Dedifferentiated amniotic fluid mesenchymal stem cell (primary cell): ENCODE measurements around the gene VPS35.
"Not testable (repeated sequence)": the region's sequence is repeated elsewhere in the genome, so short reads cannot be mapped to it uniquely, and the experiment has no call there.

Source experiments
- DNase-seq: peaks from one replicate; pipeline ENCODE4 v3.0.0-alpha.2; 2016; ENCODE audit errors: extremely low spot score

Gene VPS35

GRCh38 chr16:46712911-46713310 lies 23.9 kb upstream of the VPS35 start:
- DNase-seq = no peak

- no peak for DNase-seq
These were observed 22.4 kb upstream of the VPS35 start for GRCh38 chr16:46711106-46712058.

DNA sequence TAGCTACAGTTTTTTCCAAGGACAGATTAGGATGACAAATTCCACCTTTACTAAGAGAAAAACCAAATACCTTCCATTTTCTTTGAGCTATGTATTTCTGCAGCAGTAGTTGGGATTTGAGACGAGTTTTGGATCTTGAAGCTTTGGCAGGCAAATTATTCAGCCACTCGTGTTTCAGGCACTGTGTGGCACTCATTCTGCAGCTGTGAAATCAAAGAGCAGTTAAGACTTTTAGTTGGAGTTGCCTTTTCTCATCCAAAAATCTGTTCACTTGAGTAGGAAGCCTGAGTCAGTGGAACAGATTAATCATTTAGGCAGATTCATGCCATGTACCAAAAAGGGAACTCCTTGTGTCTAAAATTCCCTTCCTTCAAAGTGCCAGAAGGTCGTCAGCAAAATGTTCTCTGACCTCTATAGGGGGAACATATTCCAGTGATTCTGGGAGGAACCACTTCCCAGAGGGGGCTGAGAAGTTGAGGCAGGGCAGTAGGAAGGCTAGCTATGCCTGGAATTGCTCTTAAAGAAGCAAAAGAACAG lies 20.6 kb upstream of the VPS35 start:
- no peak for DNase-seq

GRCh38 chr16:46706642-46707041 lies 17.7 kb upstream of the VPS35 start:
- DNase-seq = no peak

DNA sequence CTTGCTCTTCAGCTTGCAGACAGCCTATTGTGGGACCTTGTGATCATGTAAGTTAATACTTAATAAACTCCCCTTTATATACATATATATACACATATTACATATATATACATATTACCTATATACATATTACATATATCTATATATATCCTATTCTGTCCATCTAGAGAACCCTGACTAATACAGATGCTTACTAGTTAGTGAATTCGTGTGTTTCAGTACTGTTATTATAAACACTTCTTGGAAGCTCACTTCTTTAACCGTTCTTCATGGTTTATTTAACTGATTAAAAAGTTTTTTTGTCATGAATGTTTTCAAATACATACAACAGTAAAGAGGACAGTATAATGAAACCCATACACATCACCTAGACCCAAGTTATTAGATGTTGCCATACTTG lies 13.1 kb upstream of the VPS35 start:
- no peak for DNase-seq

GRCh38 chr16:46701615-46702014 lies 12.6 kb upstream of the VPS35 start:
- DNase-seq = no peak

- DNase-seq = no peak
These were observed 11.1 kb upstream of the VPS35 start for GRCh38 chr16:46700048-46700447.

GRCh38 chr16:46696957-46697356 lies 8.0 kb upstream of the VPS35 start:
- no peak for DNase-seq

GRCh38 chr16:46695937-46696336 lies 7.0 kb upstream of the VPS35 start:
- no peak for DNase-seq

DNA sequence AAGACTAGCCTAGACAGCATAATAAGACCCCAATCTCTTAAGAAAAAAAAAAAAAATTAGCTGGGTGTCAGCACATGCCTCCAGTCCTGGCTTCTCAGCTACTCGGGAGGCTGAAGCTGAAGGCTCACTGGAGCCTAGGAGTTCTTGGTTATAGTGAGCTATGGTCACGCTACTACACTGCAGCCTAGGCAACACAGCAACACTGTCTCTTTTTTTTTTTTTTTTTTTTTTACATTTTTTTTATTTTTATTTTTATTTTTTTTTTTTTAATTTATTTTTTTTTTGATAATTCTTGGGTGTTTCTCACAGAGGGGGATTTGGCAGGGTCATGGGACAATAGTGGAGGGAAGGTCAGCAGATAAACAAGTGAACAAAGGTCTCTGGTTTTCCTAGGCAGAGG lies 4.6 kb upstream of the VPS35 start:
- DNase-seq = no peak

- DNase-seq = no peak
These were observed 2.7 kb upstream of the VPS35 start for GRCh38 chr16:46691726-46692125.

DNA sequence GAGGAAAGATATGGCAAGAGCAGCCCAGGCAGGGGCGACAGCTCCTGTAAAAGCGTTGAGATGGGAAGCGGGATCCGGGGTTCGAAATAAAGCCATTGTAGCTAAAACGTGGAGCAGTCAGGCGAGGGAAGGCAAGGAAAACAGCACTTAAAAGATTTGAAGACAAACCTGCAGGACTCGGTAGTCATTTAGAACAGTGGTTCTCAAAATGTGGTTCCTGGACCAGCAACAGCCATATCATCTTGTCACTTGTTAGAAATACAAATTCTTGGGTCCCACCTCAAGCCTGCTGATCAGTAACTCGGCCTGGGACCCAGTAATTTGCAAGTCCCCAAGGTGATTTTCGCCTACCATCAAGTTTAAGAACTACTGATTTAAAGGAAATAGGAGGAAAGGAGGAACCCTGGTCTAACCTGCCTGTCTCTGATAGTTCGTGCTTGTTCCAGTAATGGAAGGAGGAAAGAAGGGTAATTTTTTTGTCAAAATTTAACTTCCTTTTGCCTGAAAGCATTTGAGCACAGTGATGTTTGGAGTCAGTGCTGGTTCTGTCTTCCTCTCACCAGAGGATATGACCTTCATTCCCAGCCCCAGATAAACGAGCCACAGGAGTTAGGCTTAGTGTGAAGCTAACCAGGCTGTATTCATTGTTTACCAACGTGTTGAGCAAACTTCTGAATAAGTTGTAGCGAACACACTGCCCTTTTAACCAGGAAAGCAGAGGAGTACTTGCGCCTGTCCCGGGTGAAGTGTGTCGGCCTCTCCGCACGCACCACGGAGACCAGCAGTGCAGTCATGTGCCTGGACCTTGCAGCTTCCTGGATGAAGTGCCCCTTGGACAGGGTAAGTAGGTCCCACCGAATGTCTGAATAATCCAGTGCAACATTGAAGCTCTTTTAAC lies 1.6 kb upstream of the VPS35 start:
- no peak for DNase-seq

DNA sequence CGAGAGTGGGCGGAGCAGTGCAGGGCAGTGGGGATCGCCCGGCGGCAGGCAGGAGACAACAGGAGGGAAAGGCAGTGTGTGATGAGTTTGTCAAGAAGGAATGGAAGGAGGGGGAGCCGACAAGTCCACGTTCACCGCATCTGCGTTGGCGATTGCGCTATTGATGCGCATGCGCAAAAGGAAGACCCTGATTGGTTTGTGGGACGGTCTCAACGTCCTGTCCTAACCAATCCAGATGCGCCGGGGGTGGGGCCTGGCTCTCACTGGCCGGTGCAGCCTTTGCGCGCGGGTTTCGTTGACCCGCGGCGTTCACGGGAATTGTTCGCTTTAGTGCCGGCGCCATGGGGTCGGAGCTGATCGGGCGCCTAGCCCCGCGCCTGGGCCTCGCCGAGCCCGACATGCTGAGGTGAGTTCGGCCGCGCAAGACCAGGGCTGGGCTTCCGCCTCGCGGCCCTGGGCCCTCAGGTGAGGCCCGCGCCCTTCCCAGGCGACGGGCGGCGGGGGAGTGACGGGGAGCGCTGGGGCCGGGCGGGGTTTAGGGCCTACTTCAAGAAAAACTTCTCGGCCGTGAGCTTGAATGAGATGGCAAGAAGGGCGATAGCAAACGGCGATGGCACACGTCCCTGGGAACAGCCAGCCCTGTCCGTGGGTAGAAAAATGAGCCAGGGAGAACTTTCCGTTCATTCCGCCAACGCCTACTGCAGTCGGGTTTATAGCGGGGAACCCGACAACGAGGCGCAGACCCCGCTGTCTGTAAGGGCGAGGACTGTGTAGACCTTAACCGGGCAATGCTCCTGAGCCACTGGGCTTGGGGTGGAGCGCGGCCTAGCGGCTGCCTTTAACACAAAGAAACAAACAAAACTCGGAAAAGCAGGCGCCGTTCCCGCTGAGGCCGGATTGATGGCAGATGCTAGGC lies 645 bp upstream of the VPS35 start, which contains the start of gene ORC6:
Gene ORC6 (plus strand): TSS at position 295 of the 916 bp plus-strand sequence. CDS start 47 bp downstream, at position 342.
- peak; percentile 96 for DNase-seq

DNA sequence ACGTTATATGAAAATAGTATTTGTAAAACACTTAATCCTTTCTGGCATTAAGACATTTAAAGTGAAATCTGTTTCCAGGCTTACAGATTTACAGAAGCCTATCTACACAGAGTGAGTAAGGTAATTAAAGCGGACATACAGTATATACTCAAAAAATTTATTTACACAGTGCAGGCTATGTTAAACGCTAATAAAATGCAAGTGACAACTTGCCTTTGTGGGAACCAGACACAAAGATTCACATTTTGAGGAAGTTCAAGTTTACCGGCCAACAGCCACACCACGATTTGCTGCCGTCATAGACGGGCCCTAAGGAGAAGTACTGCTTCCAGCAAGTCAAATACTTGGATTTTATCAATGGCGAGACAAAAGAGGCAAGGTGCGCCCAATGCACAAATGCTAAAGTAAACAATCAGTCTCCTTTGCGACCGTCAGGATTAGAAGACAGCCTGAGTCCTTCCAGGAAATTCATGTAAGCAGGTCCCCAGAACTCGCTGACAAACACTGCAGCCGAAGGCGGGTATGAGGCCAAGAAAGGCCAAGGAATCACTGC lies 801 bp downstream of the VPS35 start:
- no peak for DNase-seq

- DNase-seq = no peak
These were observed 1.5 kb downstream of the VPS35 start for GRCh38 chr16:46687486-46687885.

GRCh38 chr16:46686815-46687473 lies 2.0 kb downstream of the VPS35 start:
- no peak for DNase-seq

DNA sequence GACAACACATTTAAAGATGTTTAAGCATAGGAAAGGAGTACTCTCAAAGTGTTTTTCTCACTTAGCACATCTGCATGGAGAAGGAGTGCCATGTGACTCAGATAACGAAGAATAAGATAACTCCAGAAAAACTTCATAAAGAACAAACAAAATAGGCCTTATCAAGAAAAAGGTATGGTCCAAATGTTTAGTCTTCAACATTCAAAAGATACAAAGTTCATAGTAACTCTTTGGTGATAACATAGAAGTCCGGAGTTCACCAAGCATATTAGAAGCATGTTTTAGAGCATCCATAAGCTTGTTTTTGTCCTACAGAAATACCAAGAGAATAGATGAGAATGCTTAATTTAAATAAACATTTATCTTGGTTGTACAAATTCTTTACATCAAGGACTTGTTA lies 7.1 kb downstream of the VPS35 start:
- not testable (repeated sequence) for DNase-seq

DNA sequence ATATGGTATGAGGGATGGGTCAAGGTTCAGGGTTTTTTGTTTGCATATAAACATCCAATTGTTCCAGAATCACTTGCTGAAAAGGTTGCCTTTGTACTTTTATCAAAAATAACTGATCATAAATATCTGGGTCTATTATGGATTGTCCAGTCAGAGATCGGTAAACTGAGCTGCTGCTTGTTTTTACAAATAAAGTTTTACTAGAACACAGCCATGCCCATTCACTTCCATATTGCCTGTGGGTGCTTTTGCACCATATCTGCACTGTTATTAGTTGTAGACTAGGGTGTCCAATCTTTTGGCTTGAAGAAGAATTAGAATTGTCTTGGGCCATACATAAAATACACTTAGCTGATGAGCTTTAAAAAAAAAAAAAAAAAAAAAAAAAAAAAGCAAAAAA lies 11.0 kb downstream of the VPS35 start:
- DNase-seq = not testable (repeated sequence)

DNA sequence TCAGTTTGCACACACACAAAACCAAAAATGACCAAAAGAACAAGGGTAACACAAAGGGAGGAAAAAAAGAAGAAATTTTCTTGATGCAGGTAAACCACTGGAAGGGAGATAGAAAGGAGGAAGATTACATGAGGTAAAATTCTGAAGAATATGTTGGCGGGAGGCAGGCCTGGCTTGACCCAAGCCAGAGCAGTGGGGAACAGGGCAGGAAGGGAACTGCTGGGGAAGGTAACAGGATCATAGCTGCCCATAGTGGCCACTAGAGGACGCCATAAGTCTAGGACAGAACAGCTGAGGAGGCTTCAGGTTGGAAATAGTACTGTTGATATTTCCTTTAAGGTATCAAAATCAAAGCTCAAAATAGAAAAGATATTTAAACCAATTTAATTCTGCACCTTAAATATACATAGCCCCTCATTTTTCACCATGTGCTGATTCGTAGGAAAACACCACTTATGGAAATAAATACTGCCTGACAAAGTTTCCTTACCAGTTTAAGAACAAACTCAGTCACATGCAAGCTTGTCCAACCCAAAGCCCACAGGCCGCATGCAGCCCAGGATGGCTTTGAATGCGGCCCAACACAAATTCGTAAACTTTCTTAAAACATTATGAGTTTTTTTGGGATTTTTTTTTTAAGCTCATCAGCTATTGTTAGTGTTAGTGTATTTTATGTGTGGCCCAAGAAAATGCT lies 15.5 kb downstream of the VPS35 start:
- no peak for DNase-seq

- DNase-seq = no peak
These were observed 26.9 kb downstream of the VPS35 start for GRCh38 chr16:46662123-46662522.
